ENCODE results near the gene ZNF281. TPM values are rescaled to one million over a fixed set of nuclear protein-coding genes. Genes with fewer than 3 reads are reported as not detected.

ZNF281 gene
- total and polyA plus RNA-seq, 9 of the 15 experiments (the other 6 are each of a cell fraction or from before 2014, with no cell fraction given): 9.6 to 24.9 (median 16.5) TPM

- TF ChIP-seq ARID4B (CRISPR knock-in tag; IDR thresholded peaks at IDR 0.05): no peak
- no peak for TF ChIP-seq ZFP1 (CRISPR knock-in tag; IDR thresholded peaks at IDR 0.05)
- no peak for TF ChIP-seq ZNF197 (CRISPR knock-in tag; IDR thresholded peaks at IDR 0.05; ENCODE audit: low read depth)
- no peak for TF ChIP-seq ZKSCAN1 (IDR thresholded peaks at IDR 0.05; ENCODE audit: low read depth, low read length)
- no peak for TF ChIP-seq MITF (IDR thresholded peaks at IDR 0.05)
- no peak for TF ChIP-seq MAFF (IDR thresholded peaks at IDR 0.05; ENCODE audit: low read length)
- peak; percentile 3; the same call in 1 of the 2 replicates for TF ChIP-seq GABPA (tag; conservative IDR thresholded peaks at IDR 0.05; ENCODE audit: low read depth)
- no peak for TF ChIP-seq GMEB1 (CRISPR knock-in tag; IDR thresholded peaks at IDR 0.05)
- no peak for TF ChIP-seq THRAP3 (IDR thresholded peaks at IDR 0.05; ENCODE audit: borderline replicate concordance)
- TF ChIP-seq MBD1 (CRISPR knock-in tag; IDR thresholded peaks at IDR 0.05): no peak
- no peak; the same call in 1 of the 2 replicates for TF ChIP-seq ZBTB17 (CRISPR knock-in tag; IDR thresholded peaks at IDR 0.05)
- TF ChIP-seq TEAD4 (IDR thresholded peaks at IDR 0.05; ENCODE audit: low read length): no peak
- no peak for TF ChIP-seq TEAD4 (CRISPR knock-in tag; IDR thresholded peaks at IDR 0.05; ENCODE audit: borderline replicate concordance)
- TF ChIP-seq SP2 (IDR thresholded peaks at IDR 0.05; ENCODE audit: extremely low read depth, low read depth, low read length, poor library complexity, severe bottlenecking): no peak
- TF ChIP-seq PKNOX1 (IDR thresholded peaks at IDR 0.05): peak; percentile 100
- no peak for TF ChIP-seq ZNF41 (CRISPR knock-in tag; conservative IDR thresholded peaks at IDR 0.05)
- TF ChIP-seq KLF10 (CRISPR knock-in tag; IDR thresholded peaks at IDR 0.05): no peak
- TF ChIP-seq ZNF143 (CRISPR knock-in tag; IDR thresholded peaks at IDR 0.05): peak; percentile 81
Observed at GRCh38 chr1:200409761-200410565, at the start of gene ZNF281 (continued).

Measured in K562 (cell line).